ENCODE measurements around the gene OSTM1. TPM values are rescaled to one million over a fixed set of nuclear protein-coding genes. Genes with fewer than 3 reads are reported as not detected.
A peak's percentile ranks its signal among the peaks of the same experiment; 100 is the strongest.

Gene OSTM1
- total and polyA plus RNA-seq, 2 of the 8 experiments (the other 6 are each of a cell fraction or from before 2014, with no cell fraction given) = 17.7 to 26.1 TPM

DNA sequence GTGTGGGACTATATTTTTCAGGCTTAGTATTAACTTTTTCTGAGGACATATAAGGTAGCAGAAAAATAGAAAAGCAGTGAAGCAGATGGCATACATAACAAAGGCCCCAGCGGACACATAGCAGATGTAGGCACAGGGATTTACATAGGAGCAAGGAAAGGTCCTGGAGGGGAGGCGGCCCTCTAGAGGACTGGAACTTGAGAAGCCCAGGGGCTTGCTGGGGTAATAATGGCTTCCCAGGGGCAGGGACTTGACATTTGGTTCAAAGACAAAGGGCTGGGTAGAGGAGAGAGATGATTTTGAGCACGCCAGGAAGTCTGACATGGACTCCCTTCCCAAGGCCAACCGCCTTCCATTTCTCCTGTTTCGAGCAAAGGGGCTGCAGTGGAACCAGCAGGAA, 31.7 kb upstream of the OSTM1 start (continued):
- TF ChIP-seq, protein P1, sequence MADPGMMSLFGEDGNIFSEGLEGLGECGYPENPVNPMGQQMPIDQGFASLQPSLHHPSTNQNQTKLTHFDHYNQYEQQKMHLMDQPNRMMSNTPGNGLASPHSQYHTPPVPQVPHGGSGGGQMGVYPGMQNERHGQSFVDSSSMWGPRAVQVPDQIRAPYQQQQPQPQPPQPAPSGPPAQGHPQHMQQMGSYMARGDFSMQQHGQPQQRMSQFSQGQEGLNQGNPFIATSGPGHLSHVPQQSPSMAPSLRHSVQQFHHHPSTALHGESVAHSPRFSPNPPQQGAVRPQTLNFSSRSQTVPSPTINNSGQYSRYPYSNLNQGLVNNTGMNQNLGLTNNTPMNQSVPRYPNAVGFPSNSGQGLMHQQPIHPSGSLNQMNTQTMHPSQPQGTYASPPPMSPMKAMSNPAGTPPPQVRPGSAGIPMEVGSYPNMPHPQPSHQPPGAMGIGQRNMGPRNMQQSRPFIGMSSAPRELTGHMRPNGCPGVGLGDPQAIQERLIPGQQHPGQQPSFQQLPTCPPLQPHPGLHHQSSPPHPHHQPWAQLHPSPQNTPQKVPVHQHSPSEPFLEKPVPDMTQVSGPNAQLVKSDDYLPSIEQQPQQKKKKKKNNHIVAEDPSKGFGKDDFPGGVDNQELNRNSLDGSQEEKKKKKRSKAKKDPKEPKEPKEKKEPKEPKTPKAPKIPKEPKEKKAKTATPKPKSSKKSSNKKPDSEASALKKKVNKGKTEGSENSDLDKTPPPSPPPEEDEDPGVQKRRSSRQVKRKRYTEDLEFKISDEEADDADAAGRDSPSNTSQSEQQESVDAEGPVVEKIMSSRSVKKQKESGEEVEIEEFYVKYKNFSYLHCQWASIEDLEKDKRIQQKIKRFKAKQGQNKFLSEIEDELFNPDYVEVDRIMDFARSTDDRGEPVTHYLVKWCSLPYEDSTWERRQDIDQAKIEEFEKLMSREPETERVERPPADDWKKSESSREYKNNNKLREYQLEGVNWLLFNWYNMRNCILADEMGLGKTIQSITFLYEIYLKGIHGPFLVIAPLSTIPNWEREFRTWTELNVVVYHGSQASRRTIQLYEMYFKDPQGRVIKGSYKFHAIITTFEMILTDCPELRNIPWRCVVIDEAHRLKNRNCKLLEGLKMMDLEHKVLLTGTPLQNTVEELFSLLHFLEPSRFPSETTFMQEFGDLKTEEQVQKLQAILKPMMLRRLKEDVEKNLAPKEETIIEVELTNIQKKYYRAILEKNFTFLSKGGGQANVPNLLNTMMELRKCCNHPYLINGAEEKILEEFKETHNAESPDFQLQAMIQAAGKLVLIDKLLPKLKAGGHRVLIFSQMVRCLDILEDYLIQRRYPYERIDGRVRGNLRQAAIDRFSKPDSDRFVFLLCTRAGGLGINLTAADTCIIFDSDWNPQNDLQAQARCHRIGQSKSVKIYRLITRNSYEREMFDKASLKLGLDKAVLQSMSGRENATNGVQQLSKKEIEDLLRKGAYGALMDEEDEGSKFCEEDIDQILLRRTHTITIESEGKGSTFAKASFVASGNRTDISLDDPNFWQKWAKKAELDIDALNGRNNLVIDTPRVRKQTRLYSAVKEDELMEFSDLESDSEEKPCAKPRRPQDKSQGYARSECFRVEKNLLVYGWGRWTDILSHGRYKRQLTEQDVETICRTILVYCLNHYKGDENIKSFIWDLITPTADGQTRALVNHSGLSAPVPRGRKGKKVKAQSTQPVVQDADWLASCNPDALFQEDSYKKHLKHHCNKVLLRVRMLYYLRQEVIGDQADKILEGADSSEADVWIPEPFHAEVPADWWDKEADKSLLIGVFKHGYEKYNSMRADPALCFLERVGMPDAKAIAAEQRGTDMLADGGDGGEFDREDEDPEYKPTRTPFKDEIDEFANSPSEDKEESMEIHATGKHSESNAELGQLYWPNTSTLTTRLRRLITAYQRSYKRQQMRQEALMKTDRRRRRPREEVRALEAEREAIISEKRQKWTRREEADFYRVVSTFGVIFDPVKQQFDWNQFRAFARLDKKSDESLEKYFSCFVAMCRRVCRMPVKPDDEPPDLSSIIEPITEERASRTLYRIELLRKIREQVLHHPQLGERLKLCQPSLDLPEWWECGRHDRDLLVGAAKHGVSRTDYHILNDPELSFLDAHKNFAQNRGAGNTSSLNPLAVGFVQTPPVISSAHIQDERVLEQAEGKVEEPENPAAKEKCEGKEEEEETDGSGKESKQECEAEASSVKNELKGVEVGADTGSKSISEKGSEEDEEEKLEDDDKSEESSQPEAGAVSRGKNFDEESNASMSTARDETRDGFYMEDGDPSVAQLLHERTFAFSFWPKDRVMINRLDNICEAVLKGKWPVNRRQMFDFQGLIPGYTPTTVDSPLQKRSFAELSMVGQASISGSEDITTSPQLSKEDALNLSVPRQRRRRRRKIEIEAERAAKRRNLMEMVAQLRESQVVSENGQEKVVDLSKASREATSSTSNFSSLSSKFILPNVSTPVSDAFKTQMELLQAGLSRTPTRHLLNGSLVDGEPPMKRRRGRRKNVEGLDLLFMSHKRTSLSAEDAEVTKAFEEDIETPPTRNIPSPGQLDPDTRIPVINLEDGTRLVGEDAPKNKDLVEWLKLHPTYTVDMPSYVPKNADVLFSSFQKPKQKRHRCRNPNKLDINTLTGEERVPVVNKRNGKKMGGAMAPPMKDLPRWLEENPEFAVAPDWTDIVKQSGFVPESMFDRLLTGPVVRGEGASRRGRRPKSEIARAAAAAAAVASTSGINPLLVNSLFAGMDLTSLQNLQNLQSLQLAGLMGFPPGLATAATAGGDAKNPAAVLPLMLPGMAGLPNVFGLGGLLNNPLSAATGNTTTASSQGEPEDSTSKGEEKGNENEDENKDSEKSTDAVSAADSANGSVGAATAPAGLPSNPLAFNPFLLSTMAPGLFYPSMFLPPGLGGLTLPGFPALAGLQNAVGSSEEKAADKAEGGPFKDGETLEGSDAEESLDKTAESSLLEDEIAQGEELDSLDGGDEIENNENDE (IDR thresholded peaks at IDR 0.05; ENCODE audit: insufficient replicate concordance, low read length) = no peak
- TF ChIP-seq RBBP5 (IDR thresholded peaks at IDR 0.05; ENCODE audit: borderline replicate concordance, low read depth, low read length) (no peak), YY1 (IDR thresholded peaks at IDR 0.05; ENCODE audit: low read depth, low read length) (peak; percentile 82), TAF1 (IDR thresholded peaks at IDR 0.05; ENCODE audit: low read depth, low read length) (0 out of 2 replicates have a peak, but pooled peaks have one; percentile 15), RAD21 (IDR thresholded peaks at IDR 0.05 in 1 of 2, conservative IDR thresholded peaks at IDR 0.05 in 1 of 2; ENCODE audit: low read depth in 2 of 2, low read length in 2 of 2) (peak in 1 of 2 experiments; percentile 19; a peak in 1 of 4 replicates)
- TF ChIP-seq, protein P2, sequence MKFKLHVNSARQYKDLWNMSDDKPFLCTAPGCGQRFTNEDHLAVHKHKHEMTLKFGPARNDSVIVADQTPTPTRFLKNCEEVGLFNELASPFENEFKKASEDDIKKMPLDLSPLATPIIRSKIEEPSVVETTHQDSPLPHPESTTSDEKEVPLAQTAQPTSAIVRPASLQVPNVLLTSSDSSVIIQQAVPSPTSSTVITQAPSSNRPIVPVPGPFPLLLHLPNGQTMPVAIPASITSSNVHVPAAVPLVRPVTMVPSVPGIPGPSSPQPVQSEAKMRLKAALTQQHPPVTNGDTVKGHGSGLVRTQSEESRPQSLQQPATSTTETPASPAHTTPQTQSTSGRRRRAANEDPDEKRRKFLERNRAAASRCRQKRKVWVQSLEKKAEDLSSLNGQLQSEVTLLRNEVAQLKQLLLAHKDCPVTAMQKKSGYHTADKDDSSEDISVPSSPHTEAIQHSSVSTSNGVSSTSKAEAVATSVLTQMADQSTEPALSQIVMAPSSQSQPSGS (IDR thresholded peaks at IDR 0.05; ENCODE audit: low read length) = no peak
